ENCODE data around the gene MPND. TPM values are rescaled to one million over a fixed set of nuclear protein-coding genes. Genes with fewer than 3 reads are reported as not detected.

The MPND gene
- total RNA-seq, 1 donor from 2014 or later = 21.9 TPM

GRCh38 chr19:4370418-4371041 lies 27.2 kb downstream of the MPND start:
- TF ChIP-seq CTCF (IDR thresholded peaks at IDR 0.05) = no peak
- intact Hi-C loops (cut with DNase I) = no loop called here
- DNase-seq (ENCODE audit: low spot score in 2 of 2) = no peak
- Histone ChIP-seq H3K36me3 (peaks cover 6 to 15% of the 10 kb centered on the region in 2 donors), H3K9me3 (no peaks in the 10 kb centered on the region), H3K4me3 (no peak overlapping the region), H3K4me1 (peaks cover 38 to 66% of the 10 kb centered on the region in 2 donors), H3K27me3 (no peaks in the 10 kb centered on the region), H3K27ac (peak overlapping the region in 1 of 2 donors; percentile 91)

- Histone ChIP-seq H3K9me3 (no peaks in the 10 kb centered on the region), H3K4me3 (no peak overlapping the region), H3K36me3 (peaks cover 0 to 6% of the 10 kb centered on the region in 2 donors), H3K4me1 (peaks cover 48 to 76% of the 10 kb centered on the region in 2 donors), H3K27me3 (no peaks in the 10 kb centered on the region), H3K27ac (peak overlapping the region in 1 of 2 donors; percentile 91)
- no peak for DNase-seq (ENCODE audit: low spot score in 2 of 2)
- no peak for TF ChIP-seq CTCF (IDR thresholded peaks at IDR 0.05)
- intact Hi-C loops (cut with DNase I) = no loop called here
Measured at GRCh38 chr19:4371247-4372164, 28.1 kb downstream of the MPND start.

DNA sequence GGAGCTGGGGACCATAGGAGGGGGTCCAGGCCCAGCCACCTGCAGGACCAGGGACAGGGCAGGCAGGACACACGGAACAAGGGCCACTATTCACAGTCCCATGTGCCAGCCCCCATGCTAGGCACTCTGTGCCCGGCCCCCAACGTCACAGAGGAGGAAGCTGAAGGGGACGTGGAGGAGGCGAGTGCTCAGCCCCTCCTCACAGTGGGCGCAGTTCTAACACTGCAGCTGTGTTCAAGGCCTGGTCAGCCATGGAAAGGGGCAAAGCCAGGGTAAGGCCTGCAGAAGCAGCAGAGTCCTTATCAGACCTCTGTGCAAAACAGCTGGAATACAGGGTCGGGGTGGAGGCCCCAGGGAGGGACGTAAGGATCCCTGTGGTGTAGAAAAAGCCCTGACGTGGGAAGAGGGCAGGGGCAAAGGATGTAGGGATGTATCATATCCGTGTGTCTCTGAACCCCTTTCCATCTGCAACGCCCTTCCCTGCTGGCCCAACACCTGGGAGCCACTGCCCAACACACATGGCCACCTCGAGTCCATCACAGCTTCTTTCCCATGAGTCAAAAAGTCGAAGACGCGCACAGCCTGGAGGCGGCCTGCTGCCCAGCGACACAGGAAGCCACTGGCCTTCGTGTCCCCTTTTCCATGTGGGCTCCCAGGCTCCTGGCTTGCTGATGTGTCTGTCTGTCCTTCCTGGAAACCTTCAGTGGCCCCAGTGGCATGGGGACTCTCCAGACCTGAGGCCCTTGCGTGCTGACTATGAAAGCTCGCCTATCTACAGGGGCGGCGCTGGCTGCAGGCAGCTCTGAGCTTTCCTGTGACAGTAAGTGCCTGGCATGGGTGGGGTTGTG lies 29.0 kb downstream of the MPND start:
- H3K36me3 ChIP-seq = peaks cover 0 to under 1% of the 10 kb centered on the region in 2 donors
- no peak overlapping the region for H3K4me3 ChIP-seq
- H3K27me3 ChIP-seq = no peaks in the 10 kb centered on the region
- intact Hi-C loops (cut with DNase I) = no loop called here
- H3K9me3 ChIP-seq = no peaks in the 10 kb centered on the region
- peak overlapping the region; percentile 91 to 98 for H3K27ac ChIP-seq
- no peak for TF ChIP-seq CTCF (IDR thresholded peaks at IDR 0.05)
- DNase-seq (ENCODE audit: low spot score in 2 of 2) = no peak
- peaks cover 57 to 84% of the 10 kb centered on the region in 2 donors for H3K4me1 ChIP-seq

- no peaks in the 10 kb centered on the region for H3K9me3 ChIP-seq
- H3K4me1 ChIP-seq = peaks cover 58 to 86% of the 10 kb centered on the region in 2 donors
- H3K36me3 ChIP-seq = no peaks in the 10 kb centered on the region
- TF ChIP-seq CTCF (IDR thresholded peaks at IDR 0.05) = no peak
- peak overlapping the region; percentile 91 to 98 for H3K27ac ChIP-seq
- H3K27me3 ChIP-seq = no peaks in the 10 kb centered on the region
- DNase-seq (ENCODE audit: low spot score in 2 of 2) = no peak
- intact Hi-C loops (cut with DNase I) = no loop called here
- H3K4me3 ChIP-seq = peak overlapping the region; percentile 1 to 41
Measured at GRCh38 chr19:4373013-4373367, 29.6 kb downstream of the MPND start.

Data from ascending aorta (tissue), 2 donors.